Subcutaneous abdominal adipose tissue (tissue), 5 donors: ENCODE results near the gene SPOCK2.
A peak's percentile ranks its signal among the peaks of the same experiment; 100 is the strongest.
"Not testable (repeated sequence)": the region's sequence is repeated elsewhere in the genome, so short reads cannot be mapped to it uniquely, and the experiment has no call there.

Experiments used
- H3K27ac ChIP-seq: one replicate; pipeline ENCODE4 v1.7.0; 2013; ENCODE audit warnings: low read depth, mild to moderate bottlenecking, inconsistent platforms, low read length, moderate library complexity
- H3K27me3 ChIP-seq, 5 donors: one replicate each; pipeline ENCODE4 v1.7.0; 2013; ENCODE audit warnings: low read length in 5 of 5, inconsistent platforms in 1 of 5; ENCODE audit not compliant: control insufficient read depth in 5 of 5, insufficient read depth in 4 of 5
- H3K36me3 ChIP-seq, 5 donors: one replicate each; pipeline ENCODE4 v1.7.0; 2013; ENCODE audit warnings: low read length in 5 of 5; ENCODE audit not compliant: control insufficient read depth in 5 of 5, insufficient read depth in 5 of 5
- H3K4me1 ChIP-seq, 5 donors: one replicate each; pipeline ENCODE4 v1.7.0; 2013; ENCODE audit warnings: low read length in 5 of 5, mild to moderate bottlenecking in 3 of 5, moderate library complexity in 1 of 5; ENCODE audit not compliant: control insufficient read depth in 5 of 5, insufficient read depth in 5 of 5
- H3K4me3 ChIP-seq, 5 donors: one replicate each; pipeline ENCODE4 v1.7.0; 2013; ENCODE audit warnings: low read length in 5 of 5, low read depth in 1 of 5
- H3K9ac ChIP-seq, 5 donors: one replicate each; pipeline ENCODE4 v1.7.0; 2013; ENCODE audit warnings: low read length in 5 of 5, mild to moderate bottlenecking in 4 of 5, moderate library complexity in 3 of 5
- H3K9me3 ChIP-seq, 5 donors: one replicate each; pipeline ENCODE4 v1.7.0; 2013; ENCODE audit warnings: low read length in 5 of 5; ENCODE audit not compliant: control insufficient read depth in 5 of 5
- donor health status: healthy.
- donor health status: healthy.
- donor health status: healthy.
- donor health status: healthy.
- donor health status: healthy.

SPOCK2 gene, protein sequence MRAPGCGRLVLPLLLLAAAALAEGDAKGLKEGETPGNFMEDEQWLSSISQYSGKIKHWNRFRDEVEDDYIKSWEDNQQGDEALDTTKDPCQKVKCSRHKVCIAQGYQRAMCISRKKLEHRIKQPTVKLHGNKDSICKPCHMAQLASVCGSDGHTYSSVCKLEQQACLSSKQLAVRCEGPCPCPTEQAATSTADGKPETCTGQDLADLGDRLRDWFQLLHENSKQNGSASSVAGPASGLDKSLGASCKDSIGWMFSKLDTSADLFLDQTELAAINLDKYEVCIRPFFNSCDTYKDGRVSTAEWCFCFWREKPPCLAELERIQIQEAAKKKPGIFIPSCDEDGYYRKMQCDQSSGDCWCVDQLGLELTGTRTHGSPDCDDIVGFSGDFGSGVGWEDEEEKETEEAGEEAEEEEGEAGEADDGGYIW

DNA sequence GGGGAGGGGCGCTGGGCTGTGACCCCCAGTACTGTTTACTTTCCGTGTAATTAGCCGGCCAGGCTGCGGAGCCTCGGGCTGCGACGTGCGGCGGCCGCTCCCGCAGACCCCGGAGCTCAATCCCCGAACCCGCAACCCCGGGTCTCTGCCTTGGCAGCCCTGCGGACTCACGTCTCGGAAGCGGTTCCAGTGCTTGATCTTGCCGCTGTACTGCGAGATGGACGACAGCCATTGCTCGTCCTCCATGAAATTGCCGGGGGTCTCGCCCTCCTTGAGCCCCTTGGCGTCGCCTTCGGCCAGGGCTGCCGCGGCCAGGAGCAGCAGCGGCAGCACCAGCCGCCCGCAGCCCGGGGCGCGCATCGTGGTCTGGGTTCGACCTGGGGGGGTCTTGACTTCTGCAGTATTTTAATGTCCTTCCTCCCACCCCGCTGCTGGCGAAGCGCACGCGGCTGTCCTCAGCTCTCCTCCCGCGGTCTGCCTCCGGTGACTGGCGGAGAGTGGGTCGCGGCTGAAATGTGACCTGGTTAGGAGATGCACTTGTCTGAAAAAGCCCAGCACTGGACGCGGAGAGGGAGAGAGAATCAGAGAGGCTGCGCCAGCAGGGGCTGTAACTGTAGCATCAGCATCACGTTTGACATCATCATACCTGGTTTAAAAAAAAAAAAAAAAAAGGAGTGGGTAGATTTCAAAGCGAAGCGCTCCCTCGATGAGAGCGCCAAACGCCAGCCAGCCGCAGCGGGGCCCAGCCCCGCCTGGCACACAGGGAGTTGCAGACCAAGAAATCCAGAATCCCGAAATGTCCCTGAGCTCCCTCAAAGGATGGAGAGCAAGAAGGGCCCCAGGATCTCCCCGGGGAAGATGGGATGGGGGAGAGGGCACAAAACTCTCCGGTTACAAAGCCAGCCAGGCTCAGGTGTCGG, at the start of gene SPOCK2:
TSS of gene SPOCK2 (minus strand) at position 583 of the 920 bp plus-strand sequence. CDS start at position 360, 223 bp downstream.
- peaks cover 9 to 21% (median 17%) of the 10 kb centered on the region in 5 donors for H3K27me3 ChIP-seq
- H3K27ac ChIP-seq, result no peak within 1 kb of the TSS
- no peaks in the 10 kb centered on the region for H3K9me3 ChIP-seq
- H3K4me1 ChIP-seq, result peaks cover 0 to 35% (median 24%) of the 10 kb centered on the region in 5 donors
- H3K36me3 ChIP-seq, result peaks cover 0 to 4% (median 0%) of the 10 kb centered on the region in 5 donors
- H3K4me3 ChIP-seq, result peak within 1 kb of the TSS; percentile 58 to 68 (median 64)
- H3K9ac ChIP-seq, result peak within 1 kb of the TSS in 3 of 5 donors; percentile 35 to 56 (median 42)

DNA sequence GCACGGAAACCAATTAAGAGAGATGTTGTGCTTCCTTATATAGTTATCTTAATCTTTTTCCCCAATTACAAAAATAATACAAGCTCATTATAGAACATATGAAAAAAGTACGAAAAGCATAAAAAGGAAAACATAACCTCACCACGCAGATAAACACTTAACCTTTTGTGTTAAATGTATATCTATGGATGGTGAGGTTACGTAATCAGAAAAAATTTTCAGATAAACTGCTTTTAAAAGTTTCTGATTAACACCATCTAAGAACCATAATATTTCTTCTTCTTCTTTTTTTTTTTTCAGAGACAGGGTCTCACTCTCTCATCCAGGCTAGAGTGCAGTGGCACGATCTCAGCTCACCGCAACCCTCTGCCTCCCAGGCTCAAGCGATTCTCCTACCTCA, 49.2 kb upstream of the SPOCK2 start:
- H3K9ac ChIP-seq, result no peak overlapping the region

DNA sequence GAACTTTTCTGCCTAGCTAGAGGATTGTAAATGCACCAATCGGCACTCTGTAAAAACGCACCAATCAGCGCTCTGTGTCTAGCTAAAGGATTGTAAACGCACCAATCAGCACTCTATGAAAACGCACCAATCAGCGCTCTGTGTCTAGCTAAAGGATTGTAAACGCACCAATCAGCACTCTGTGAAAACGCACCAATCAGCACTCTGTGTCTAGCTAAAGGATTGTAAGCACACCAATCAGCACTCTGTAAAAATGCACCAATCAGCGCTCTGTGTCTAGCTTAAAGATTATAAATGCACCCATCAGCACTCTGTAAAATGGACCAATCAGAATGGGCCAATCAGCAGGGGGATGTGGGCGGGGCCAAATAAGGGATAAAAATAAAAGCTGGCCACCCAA, 47.9 kb upstream of the SPOCK2 start:
- H3K36me3 ChIP-seq, H3K27ac ChIP-seq, H3K27me3 ChIP-seq, H3K4me1 ChIP-seq, H3K9ac ChIP-seq, H3K9me3 ChIP-seq, H3K4me3 ChIP-seq: not testable (repeated sequence)

More for the DNA sequence above, 49.2 kb upstream of the SPOCK2 start:
- Histone ChIP-seq H3K4me3 (no peak overlapping the region), H3K27ac (no peak overlapping the region), H3K36me3 (peaks cover 0 to 5% (median 3%) of the 10 kb centered on the region in 5 donors), H3K4me1 (no peaks in the 10 kb centered on the region), H3K27me3 (no peaks in the 10 kb centered on the region), H3K9me3 (no peaks in the 10 kb centered on the region)

DNA sequence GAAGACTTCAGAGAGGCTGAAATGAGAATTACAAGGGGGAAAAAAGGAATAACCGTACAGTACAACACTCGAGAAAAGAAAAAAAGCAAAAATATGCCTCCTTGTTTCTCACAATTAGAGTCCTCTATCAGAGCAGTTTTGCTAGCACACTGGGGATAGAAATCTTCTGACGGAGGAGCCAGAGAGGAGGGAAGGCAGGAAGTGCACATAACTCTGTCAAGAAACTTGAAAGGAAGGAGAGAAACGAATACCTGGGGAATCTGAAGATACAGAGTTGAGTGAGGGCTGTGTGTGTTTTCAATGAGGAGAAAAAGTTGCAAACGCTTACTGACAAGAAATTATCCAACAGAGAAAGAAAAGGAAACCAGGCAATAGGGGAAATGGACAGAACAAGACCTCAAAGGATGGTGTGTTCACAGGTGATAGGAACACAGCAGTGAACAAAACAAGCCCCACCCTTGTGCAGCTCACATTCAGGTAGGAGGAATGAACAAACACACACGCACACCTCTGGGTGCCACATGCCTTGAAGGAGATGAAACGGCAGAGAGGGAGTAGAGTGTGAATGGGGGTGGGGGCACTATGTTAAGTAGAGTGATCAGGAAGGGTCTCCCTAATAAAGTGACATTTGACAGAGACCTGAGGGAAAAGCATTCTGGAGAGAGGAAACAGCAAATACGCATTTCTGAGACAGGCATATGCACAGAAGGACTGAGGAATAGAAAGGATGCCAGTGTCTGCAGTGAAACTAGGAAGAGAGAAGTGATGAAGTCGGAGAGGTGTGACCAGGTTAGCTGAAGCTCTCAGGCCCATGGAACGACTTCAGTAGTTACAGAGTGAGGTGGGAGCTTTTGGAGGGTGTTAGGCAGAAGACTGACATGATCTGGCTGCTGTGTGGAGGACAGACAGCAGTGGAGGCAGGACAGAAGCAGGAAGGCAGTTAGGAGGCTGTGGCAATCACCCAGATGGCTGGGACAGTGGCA, 46.7 kb upstream of the SPOCK2 start:
- H3K36me3 ChIP-seq, result peaks cover 0 to 5% (median 4%) of the 10 kb centered on the region in 5 donors
- H3K27ac ChIP-seq, result no peak overlapping the region
- H3K27me3 ChIP-seq, result no peaks in the 10 kb centered on the region
- H3K4me1 ChIP-seq, result no peaks in the 10 kb centered on the region
- no peaks in the 10 kb centered on the region for H3K9me3 ChIP-seq
- H3K4me3 ChIP-seq, result no peak overlapping the region
- no peak overlapping the region for H3K9ac ChIP-seq

DNA sequence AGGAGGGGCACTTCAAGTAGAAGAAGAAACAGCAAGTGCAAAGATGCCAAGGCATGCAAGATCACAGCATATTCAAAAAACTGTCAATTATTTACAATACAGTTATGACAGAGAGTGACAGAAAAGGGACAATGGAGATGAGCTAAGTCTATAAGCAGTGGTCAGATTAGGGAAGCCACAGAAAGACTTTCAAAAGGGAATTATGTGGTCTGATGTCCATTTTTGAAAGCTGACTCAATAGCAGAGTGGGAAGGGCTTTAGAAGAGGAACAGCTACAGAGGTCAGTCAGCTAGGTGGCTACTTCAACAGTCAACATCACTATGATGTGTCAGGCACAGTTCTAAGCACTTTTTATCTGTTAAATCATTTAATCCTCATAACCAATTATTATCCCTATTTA, 45.2 kb upstream of the SPOCK2 start:
- Histone ChIP-seq H3K9ac (no peak overlapping the region), H3K27me3 (no peaks in the 10 kb centered on the region), H3K36me3 (peaks cover 0 to 5% (median 4%) of the 10 kb centered on the region in 5 donors), H3K27ac (no peak overlapping the region), H3K9me3 (no peaks in the 10 kb centered on the region), H3K4me3 (no peak overlapping the region), H3K4me1 (no peaks in the 10 kb centered on the region)

DNA sequence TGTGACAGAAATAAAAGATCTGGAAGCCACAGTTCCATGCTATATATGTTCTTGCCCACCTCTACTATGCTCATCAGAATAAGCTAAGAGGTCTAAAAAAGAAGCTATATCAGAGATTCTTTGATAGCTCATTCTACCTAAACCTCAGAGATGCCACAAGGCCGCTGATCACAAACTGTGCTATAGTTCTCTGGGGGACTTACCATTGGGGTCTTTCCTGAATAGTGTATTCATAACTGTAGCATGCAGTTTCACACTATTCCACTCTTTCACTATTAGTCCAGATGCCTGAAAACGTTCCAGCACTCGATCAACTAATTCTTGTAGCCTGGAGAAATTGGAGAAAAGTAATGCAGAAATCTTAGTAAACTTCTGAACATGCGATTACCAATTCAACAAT, 44.5 kb upstream of the SPOCK2 start:
- Histone ChIP-seq H3K27me3 (no peaks in the 10 kb centered on the region), H3K9ac (no peak overlapping the region), H3K36me3 (peaks cover 0 to 7% (median 5%) of the 10 kb centered on the region in 5 donors), H3K9me3 (no peaks in the 10 kb centered on the region), H3K4me1 (no peaks in the 10 kb centered on the region), H3K27ac (no peak overlapping the region), H3K4me3 (no peak overlapping the region)

DNA sequence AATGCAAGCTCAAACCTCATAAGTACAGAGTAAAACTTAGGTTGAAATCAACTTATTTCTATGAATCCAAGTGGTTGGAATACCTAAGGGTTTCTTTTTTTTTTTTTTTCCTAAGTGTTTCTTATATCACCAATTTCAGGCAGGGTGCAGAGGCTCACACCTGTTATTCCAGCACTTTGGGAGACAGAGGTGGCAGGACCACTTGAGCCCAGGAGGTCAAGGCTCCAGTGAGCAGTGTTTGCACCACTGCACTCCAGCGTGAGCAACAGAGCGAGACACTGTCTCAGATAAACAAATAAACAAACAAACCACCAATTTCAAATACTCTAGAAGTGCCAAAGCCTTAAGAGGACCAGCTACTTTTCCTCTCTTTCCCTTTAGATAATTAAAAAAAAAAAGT, 39.2 kb upstream of the SPOCK2 start:
- no peak overlapping the region for H3K4me3 ChIP-seq
- H3K9me3 ChIP-seq, result no peaks in the 10 kb centered on the region
- peaks cover 2 to 9% (median 6%) of the 10 kb centered on the region in 5 donors for H3K36me3 ChIP-seq
- no peaks in the 10 kb centered on the region for H3K27me3 ChIP-seq
- H3K4me1 ChIP-seq, result no peaks in the 10 kb centered on the region
- H3K27ac ChIP-seq, result no peak overlapping the region
- no peak overlapping the region for H3K9ac ChIP-seq

DNA sequence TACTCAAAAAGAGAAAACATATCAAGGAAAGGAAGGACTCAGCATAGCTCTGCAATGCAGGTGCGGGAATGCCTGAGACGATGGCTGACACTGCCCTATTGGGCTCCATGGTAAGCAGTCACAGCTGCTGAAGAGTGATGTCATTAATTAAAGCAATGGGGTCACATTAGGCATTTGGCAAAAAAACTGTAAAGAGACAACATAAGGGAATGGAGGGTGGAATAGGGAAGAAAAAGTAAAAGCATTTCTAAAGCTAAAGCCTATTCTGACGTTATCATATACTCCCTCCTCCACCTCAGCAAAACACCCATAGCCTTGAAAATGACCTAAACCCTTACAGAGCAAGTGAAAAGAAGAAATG, 38.5 kb upstream of the SPOCK2 start:
- no peak overlapping the region for H3K27ac ChIP-seq
- H3K9me3 ChIP-seq, result no peaks in the 10 kb centered on the region
- H3K36me3 ChIP-seq, result peaks cover 2 to 9% (median 5%) of the 10 kb centered on the region in 5 donors
- no peaks in the 10 kb centered on the region for H3K27me3 ChIP-seq
- H3K4me3 ChIP-seq, result no peak overlapping the region
- no peak overlapping the region for H3K9ac ChIP-seq
- H3K4me1 ChIP-seq, result no peaks in the 10 kb centered on the region

DNA sequence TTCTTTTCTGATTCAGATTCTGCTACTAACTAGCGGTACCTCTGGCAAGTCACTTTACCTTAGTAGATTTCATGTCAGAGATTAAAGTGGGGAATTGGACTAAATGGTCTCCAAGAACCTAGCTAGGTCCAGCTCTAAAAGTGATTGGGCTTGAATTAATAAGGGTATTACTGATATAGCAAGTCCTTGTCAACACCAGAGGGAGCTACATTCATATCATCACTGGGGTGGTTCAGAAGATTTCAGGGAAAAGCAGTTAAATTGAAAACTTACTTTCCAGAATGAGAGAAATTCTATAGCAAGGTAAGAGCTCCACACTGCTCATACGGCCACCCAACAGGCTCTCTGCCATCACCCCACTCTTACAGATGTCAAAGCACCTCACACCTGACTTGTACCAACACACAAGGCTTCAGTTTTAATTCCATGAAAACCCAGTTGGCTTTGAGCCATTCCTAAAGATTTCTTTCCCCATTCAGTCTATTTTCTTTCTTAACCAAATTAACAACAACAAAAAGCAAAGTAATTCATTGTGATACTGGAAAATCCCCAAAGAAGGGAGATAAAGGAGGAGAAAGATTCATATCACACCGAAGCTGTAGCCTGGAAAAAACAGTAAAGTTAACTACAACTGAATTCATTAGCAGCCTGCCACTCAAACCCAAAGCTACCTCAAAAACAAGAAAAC, 38.0 kb upstream of the SPOCK2 start:
- Histone ChIP-seq H3K9me3 (no peaks in the 10 kb centered on the region), H3K27me3 (no peaks in the 10 kb centered on the region), H3K27ac (no peak overlapping the region), H3K9ac (no peak overlapping the region), H3K4me3 (no peak overlapping the region), H3K4me1 (no peaks in the 10 kb centered on the region), H3K36me3 (peaks cover 2 to 9% (median 6%) of the 10 kb centered on the region in 5 donors)
